Measurements from ENCODE around the gene FARS2.

FARS2 gene

GRCh38 chr6:5290500-5290899 lies 29.2 kb downstream of the FARS2 start:
- TF ChIP-seq, protein P1, sequence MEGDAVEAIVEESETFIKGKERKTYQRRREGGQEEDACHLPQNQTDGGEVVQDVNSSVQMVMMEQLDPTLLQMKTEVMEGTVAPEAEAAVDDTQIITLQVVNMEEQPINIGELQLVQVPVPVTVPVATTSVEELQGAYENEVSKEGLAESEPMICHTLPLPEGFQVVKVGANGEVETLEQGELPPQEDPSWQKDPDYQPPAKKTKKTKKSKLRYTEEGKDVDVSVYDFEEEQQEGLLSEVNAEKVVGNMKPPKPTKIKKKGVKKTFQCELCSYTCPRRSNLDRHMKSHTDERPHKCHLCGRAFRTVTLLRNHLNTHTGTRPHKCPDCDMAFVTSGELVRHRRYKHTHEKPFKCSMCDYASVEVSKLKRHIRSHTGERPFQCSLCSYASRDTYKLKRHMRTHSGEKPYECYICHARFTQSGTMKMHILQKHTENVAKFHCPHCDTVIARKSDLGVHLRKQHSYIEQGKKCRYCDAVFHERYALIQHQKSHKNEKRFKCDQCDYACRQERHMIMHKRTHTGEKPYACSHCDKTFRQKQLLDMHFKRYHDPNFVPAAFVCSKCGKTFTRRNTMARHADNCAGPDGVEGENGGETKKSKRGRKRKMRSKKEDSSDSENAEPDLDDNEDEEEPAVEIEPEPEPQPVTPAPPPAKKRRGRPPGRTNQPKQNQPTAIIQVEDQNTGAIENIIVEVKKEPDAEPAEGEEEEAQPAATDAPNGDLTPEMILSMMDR (IDR thresholded peaks at IDR 0.05), result no peak
- Histone ChIP-seq H3K36me3 (no peaks in the 10 kb centered on the region), H3K4me3 (ENCODE audit: low read depth in 1 of 2, low read length in 1 of 2) (no peak overlapping the region), H3K27ac (no peak overlapping the region), H3K4me1 (ENCODE audit: control insufficient read depth in 1 of 2, insufficient read depth in 1 of 2, low read depth in 1 of 2, low read length in 1 of 2) (peaks cover 0 to 6% of the 10 kb centered on the region in 2 experiments), H3K9me3 (no peaks in the 10 kb centered on the region), H3K27me3 (no peaks in the 10 kb centered on the region)

GRCh38 chr6:5292154-5292553 lies 30.8 kb downstream of the FARS2 start:
- no peaks in the 10 kb centered on the region for H3K27me3 ChIP-seq
- H3K27ac ChIP-seq, result no peak overlapping the region
- peaks cover 0 to 6% of the 10 kb centered on the region in 2 experiments for H3K4me1 ChIP-seq (ENCODE audit: control insufficient read depth in 1 of 2, insufficient read depth in 1 of 2, low read depth in 1 of 2, low read length in 1 of 2)
- H3K36me3 ChIP-seq, result no peaks in the 10 kb centered on the region
- TF ChIP-seq, protein P1 (IDR thresholded peaks at IDR 0.05), result no peak
- no peaks in the 10 kb centered on the region for H3K9me3 ChIP-seq
- no peak overlapping the region for H3K4me3 ChIP-seq (ENCODE audit: low read depth in 1 of 2, low read length in 1 of 2)

DNA sequence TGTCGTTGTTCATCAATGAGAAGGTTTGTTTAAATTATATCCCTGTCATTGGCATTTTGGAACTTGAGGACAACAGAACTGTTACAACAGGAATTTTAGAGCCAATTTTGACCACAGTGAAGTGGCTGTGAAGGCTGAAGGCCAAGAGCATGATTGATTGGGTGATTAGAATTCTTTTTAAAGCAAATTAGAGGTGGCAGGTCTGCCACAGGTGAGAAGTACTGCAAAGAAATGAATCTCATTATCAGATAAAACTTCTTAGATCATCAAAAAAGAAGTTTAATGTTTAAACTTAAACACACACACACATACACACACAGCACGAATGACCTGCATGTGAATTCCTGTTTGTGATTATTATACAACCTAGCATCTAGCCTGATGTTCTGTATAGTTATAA lies 32.4 kb downstream of the FARS2 start:
- Histone ChIP-seq H3K4me1 (ENCODE audit: control insufficient read depth in 1 of 2, insufficient read depth in 1 of 2, low read depth in 1 of 2, low read length in 1 of 2) (peaks cover 0 to 6% of the 10 kb centered on the region in 2 experiments), H3K27me3 (no peaks in the 10 kb centered on the region), H3K9me3 (no peaks in the 10 kb centered on the region), H3K4me3 (ENCODE audit: low read depth in 1 of 2, low read length in 1 of 2) (no peak overlapping the region), H3K27ac (no peak overlapping the region), H3K36me3 (no peaks in the 10 kb centered on the region)
- TF ChIP-seq, protein P1 (IDR thresholded peaks at IDR 0.05), result no peak

GRCh38 chr6:5294392-5295211 lies 33.3 kb downstream of the FARS2 start:
- peaks cover 0 to 6% of the 10 kb centered on the region in 2 experiments for H3K4me1 ChIP-seq (ENCODE audit: control insufficient read depth in 1 of 2, insufficient read depth in 1 of 2, low read depth in 1 of 2, low read length in 1 of 2)
- no peaks in the 10 kb centered on the region for H3K36me3 ChIP-seq
- TF ChIP-seq, protein P1 (IDR thresholded peaks at IDR 0.05), result no peak
- no peak overlapping the region for H3K27ac ChIP-seq
- H3K4me3 ChIP-seq (ENCODE audit: low read depth in 1 of 2, low read length in 1 of 2), result no peak overlapping the region
- H3K27me3 ChIP-seq, result no peaks in the 10 kb centered on the region
- H3K9me3 ChIP-seq, result no peaks in the 10 kb centered on the region

GRCh38 chr6:5295623-5296022 lies 34.3 kb downstream of the FARS2 start:
- Histone ChIP-seq H3K4me1 (ENCODE audit: control insufficient read depth in 1 of 2, insufficient read depth in 1 of 2, low read depth in 1 of 2, low read length in 1 of 2) (peaks cover 0 to 6% of the 10 kb centered on the region in 2 experiments), H3K27me3 (no peaks in the 10 kb centered on the region)
- TF ChIP-seq, protein P1 (IDR thresholded peaks at IDR 0.05), result no peak

More at GRCh38 chr6:5295623-5296022, 34.3 kb downstream of the FARS2 start:
- no peak overlapping the region for H3K4me3 ChIP-seq (ENCODE audit: low read depth in 1 of 2, low read length in 1 of 2)
- no peaks in the 10 kb centered on the region for H3K36me3 ChIP-seq
- H3K27ac ChIP-seq, result no peak overlapping the region
- H3K9me3 ChIP-seq, result no peaks in the 10 kb centered on the region

Measured in neutrophil (primary cell).